HEK293 (cell line): ENCODE measurements around the gene ADGRB3.
"Not testable (repeated sequence)": the region's sequence is repeated elsewhere in the genome, so short reads cannot be mapped to it uniquely, and the experiment has no call there.

ENCODE experiments used
- ATF2 ChIP-seq: fragments of 450-650 bp; formaldehyde crosslinking; IDR thresholded peaks from 2 replicates; pipeline ENCODE4 v1.5.1; 2016; ENCODE audit warnings: missing biosample characterization, missing genetic modification characterization, low read depth
- CTCF ChIP-seq: fragments of 450-650 bp; formaldehyde crosslinking; IDR thresholded peaks from 2 replicates; pipeline ENCODE4 v1.5.1; 2016; ENCODE audit warnings: missing biosample characterization, missing genetic modification characterization
- REST ChIP-seq: fragments of 450-650 bp; formaldehyde crosslinking; IDR thresholded peaks from 2 replicates; pipeline ENCODE4 v1.5.1; 2016; ENCODE audit warnings: missing biosample characterization, missing genetic modification characterization
- SCRT1 ChIP-seq: fragments of 450-650 bp; formaldehyde crosslinking; IDR thresholded peaks from 2 replicates; pipeline ENCODE4 v1.5.1; 2016; ENCODE audit warnings: missing biosample characterization, missing genetic modification characterization, borderline replicate concordance
- TCF7L2 ChIP-seq: IDR thresholded peaks from 2 replicates; pipeline ENCODE4 v1.6.1; 2011; ENCODE audit warnings: low read depth, mild to moderate bottlenecking, inconsistent platforms, low read length, moderate library complexity, borderline replicate concordance
- ZBTB10 ChIP-seq: fragments of 450-650 bp; formaldehyde crosslinking; IDR thresholded peaks from 2 replicates; pipeline ENCODE4 v1.5.1; 2016; ENCODE audit warnings: missing biosample characterization, missing genetic modification characterization
- ZBTB7A ChIP-seq: fragments of 450-650 bp; formaldehyde crosslinking; IDR thresholded peaks from 2 replicates; pipeline ENCODE4 v1.5.1; 2016; ENCODE audit warnings: low read depth, missing biosample characterization, missing genetic modification characterization
- ZNF2 ChIP-seq: fragments of 450-650 bp; formaldehyde crosslinking; IDR thresholded peaks from 2 replicates; pipeline ENCODE4 v1.5.1; 2016; ENCODE audit warnings: missing biosample characterization, missing genetic modification characterization
- ZNF335 ChIP-seq: fragments of 450-650 bp; formaldehyde crosslinking; conservative IDR thresholded peaks from 2 replicates; pipeline ENCODE4 v1.5.1; 2016; ENCODE audit warnings: missing biosample characterization, missing genetic modification characterization
- ZNF521 ChIP-seq: fragments of 450-650 bp; formaldehyde crosslinking; IDR thresholded peaks from 2 replicates; pipeline ENCODE4 v1.5.1; 2017; ENCODE audit warnings: missing biosample characterization, mild to moderate bottlenecking, missing genetic modification characterization
- ZNF621 ChIP-seq: fragments of 450-650 bp; formaldehyde crosslinking; IDR thresholded peaks from 2 replicates; pipeline ENCODE4 v1.5.1; 2017; ENCODE audit warnings: missing biosample characterization, missing genetic modification characterization
- ZNF707 ChIP-seq: fragments of 450-650 bp; formaldehyde crosslinking; IDR thresholded peaks from 2 replicates; pipeline ENCODE4 v1.5.1; 2016; ENCODE audit warnings: missing biosample characterization, missing genetic modification characterization
- ZNF843 ChIP-seq: fragments of 450-650 bp; formaldehyde crosslinking; IDR thresholded peaks from 2 replicates; pipeline ENCODE4 v1.5.1; 2016; ENCODE audit warnings: missing biosample characterization, missing genetic modification characterization
- TF ChIP-seq, protein P1 (sequence below): fragments of 450-650 bp; formaldehyde crosslinking; IDR thresholded peaks from 2 replicates; pipeline ENCODE4 v1.5.1; 2016; ENCODE audit warnings: missing biosample characterization, missing genetic modification characterization

- not testable (repeated sequence) for TF ChIP-seq SCRT1 (tag by site-specific recombination); TCF7L2; ZBTB10 (tag by site-specific recombination); ZNF2 (tag by site-specific recombination); CTCF (tag by site-specific recombination); ZNF621 (tag by site-specific recombination); ZNF843 (tag by site-specific recombination); ZNF335 (tag by site-specific recombination); ATF2; REST; ZBTB7A (tag by site-specific recombination); ZNF707 (tag by site-specific recombination); ZNF521 (tag by site-specific recombination)
- TF ChIP-seq, protein P1, sequence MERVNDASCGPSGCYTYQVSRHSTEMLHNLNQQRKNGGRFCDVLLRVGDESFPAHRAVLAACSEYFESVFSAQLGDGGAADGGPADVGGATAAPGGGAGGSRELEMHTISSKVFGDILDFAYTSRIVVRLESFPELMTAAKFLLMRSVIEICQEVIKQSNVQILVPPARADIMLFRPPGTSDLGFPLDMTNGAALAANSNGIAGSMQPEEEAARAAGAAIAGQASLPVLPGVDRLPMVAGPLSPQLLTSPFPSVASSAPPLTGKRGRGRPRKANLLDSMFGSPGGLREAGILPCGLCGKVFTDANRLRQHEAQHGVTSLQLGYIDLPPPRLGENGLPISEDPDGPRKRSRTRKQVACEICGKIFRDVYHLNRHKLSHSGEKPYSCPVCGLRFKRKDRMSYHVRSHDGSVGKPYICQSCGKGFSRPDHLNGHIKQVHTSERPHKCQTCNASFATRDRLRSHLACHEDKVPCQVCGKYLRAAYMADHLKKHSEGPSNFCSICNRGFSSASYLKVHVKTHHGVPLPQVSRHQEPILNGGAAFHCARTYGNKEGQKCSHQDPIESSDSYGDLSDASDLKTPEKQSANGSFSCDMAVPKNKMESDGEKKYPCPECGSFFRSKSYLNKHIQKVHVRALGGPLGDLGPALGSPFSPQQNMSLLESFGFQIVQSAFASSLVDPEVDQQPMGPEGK = not testable (repeated sequence)
Measured at GRCh38 chr6:69121461-69122406, 486.7 kb downstream of the ADGRB3 start.
